Muscle layer of duodenum (tissue), 2 donors: ENCODE results near the gene PPP1CA.

ENCODE experiments used
- H3K27ac ChIP-seq: one replicate; pipeline ENCODE4 v1.7.0; 2013; ENCODE audit warnings: mild to moderate bottlenecking, low read length
- H3K27me3 ChIP-seq: one replicate; pipeline ENCODE4 v1.7.0; 2013; ENCODE audit warnings: low read depth, mild to moderate bottlenecking, control low read depth, low read length
- H3K36me3 ChIP-seq, 2 donors: one replicate each; pipeline ENCODE4 v1.7.0; 2013; ENCODE audit warnings: low read length in 2 of 2, control low read depth in 1 of 2, mild to moderate bottlenecking in 1 of 2; ENCODE audit not compliant: insufficient read depth in 2 of 2, control insufficient read depth in 1 of 2
- H3K4me1 ChIP-seq, 2 donors: one replicate each; pipeline ENCODE4 v1.7.0; 2013; ENCODE audit warnings: low read length in 2 of 2, mild to moderate bottlenecking in 2 of 2, control low read depth in 1 of 2, moderate library complexity in 1 of 2; ENCODE audit not compliant: insufficient read depth in 2 of 2, control insufficient read depth in 1 of 2
- H3K4me3 ChIP-seq, 2 donors: one replicate each; pipeline ENCODE4 v1.7.0; 2013; ENCODE audit warnings: low read length in 2 of 2, low read depth in 1 of 2, mild to moderate bottlenecking in 1 of 2
- H3K9me3 ChIP-seq, 2 donors: one replicate each; pipeline ENCODE4 v1.7.0; 2013; ENCODE audit warnings: low read length in 2 of 2, control low read depth in 1 of 2, mild to moderate bottlenecking in 1 of 2; ENCODE audit not compliant: control insufficient read depth in 1 of 2
- donor health status: healthy.

Gene PPP1CA

DNA sequence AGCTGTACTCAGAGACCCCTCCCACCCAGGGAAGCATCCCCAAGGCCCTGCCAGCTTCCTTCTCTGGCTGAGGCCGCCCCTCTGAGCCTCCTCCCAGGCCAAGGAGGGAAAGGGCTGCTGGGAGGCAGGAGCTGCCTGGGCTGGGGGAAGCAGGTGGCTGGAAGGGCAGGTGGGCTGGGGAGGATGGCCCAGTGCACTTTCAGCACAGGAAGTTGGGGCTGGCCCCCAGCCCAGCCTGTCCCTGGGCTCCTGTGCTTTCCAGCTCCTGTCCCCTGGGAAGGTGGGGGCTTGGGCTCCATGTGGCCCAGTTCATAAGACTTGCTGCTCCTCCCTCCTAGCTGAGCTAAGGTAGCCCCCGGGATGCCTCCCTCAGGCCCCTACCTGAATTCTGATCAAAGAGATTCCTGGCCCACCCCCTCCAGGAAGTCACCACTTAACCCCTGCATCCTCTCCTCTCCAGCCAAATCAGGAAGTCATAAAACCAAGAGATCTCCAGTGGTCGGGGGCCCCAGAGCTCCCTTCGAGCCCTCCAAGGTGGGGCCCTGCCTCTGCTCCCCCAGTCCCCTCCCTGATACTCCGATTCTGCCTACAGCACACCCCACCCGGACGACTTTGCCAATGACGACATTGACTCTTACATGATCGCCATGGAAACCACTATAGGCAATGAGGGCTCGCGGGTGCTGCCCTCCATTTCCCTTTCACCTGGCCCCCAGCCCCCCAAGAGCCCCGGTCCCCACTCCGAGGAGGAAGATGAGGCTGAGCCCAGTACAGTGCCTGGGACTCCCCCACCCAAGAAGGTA lies 4.9 kb downstream of the PPP1CA start:
- peaks cover 5 to 36% of the 10 kb centered on the region in 2 donors for H3K4me1 ChIP-seq
- peaks cover 14 to 43% of the 10 kb centered on the region in 2 donors for H3K36me3 ChIP-seq
- no peaks in the 10 kb centered on the region for H3K9me3 ChIP-seq
- H3K27me3 ChIP-seq: no peaks in the 10 kb centered on the region
- no peak overlapping the region for H3K4me3 ChIP-seq
- no peak overlapping the region for H3K27ac ChIP-seq

DNA sequence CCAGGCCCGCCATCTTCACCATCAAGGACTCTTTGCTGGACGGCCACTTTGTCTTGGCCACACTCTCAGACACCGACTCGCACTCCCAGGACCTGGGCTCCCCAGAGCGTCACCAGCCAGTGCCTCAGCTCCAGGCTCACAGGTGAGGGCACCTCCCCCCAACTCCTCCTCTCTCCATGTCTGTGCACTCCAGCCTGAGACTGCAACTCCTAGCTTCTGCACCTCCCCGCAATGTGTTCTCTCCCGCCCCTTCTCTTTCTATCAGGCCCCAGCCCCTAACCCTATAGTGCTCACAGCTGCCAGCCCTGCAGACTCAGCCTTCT lies 5.4 kb downstream of the PPP1CA start:
- H3K9me3 ChIP-seq: no peaks in the 10 kb centered on the region
- H3K4me3 ChIP-seq: no peak overlapping the region
- H3K4me1 ChIP-seq: peaks cover 5 to 37% of the 10 kb centered on the region in 2 donors
- no peaks in the 10 kb centered on the region for H3K27me3 ChIP-seq
- H3K27ac ChIP-seq: no peak overlapping the region
- peaks cover 14 to 43% of the 10 kb centered on the region in 2 donors for H3K36me3 ChIP-seq

DNA sequence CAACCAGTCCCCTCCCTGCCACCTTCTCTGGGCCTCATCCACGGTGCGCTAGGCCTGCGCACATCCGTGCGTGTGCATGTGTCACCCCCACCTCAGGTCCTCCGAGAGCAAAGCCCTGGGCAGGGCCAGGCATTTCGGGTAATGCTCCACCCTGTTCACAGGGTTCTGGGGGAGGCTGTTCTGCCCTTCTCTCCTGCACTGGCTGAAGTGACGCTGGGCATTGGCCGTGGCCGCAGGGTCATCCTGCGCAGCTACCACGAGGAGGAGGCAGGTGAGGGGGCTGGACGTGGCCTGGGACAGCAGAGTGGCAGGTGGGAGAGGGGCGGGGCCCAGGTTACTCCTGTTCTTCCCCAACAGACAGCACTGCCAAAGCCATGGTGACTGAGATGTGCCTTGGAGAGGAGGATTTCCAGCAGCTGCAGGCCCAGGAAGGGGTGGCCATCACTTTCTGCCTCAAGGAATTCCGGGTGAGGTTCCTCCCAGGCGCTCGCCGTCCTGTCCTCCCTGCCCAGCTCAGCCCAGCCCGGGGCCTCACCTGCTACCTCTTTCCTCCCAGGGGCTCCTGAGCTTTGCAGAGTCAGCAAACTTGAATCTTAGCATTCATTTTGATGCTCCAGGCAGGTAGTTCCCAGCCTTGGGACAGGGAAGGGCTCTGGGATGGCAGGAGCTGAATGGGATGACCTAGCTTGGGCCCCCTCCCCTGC lies 6.0 kb downstream of the PPP1CA start:
- Histone ChIP-seq H3K9me3 (no peaks in the 10 kb centered on the region), H3K4me3 (no peak overlapping the region), H3K36me3 (peaks cover 14 to 43% of the 10 kb centered on the region in 2 donors), H3K4me1 (peaks cover 4 to 39% of the 10 kb centered on the region in 2 donors), H3K27ac (no peak overlapping the region), H3K27me3 (no peaks in the 10 kb centered on the region)

DNA sequence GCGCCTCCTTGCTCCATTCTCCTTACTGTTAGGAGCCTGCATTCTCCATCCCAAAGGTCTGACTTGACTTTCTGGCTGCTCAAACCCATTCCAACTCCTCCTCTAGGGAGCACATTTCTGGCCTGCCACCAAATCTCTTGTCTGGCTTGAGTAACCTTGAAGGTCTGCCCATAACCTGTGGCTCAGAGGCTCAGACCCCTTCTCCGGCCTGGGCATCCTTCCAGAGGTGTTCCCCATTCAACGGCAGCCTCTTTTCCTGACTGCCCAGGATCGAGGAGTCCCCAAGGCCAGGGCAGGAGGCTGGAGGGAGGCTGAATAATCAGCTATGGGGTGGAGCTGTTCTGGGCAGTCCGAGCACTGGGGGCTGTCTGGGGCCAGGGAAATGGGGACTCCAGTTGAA lies 7.7 kb downstream of the PPP1CA start:
- no peak overlapping the region for H3K4me3 ChIP-seq
- H3K9me3 ChIP-seq: no peaks in the 10 kb centered on the region
- peaks cover 0 to 24% of the 10 kb centered on the region in 2 donors for H3K4me1 ChIP-seq
- H3K27ac ChIP-seq: no peak overlapping the region
- no peaks in the 10 kb centered on the region for H3K27me3 ChIP-seq
- peaks cover 14 to 38% of the 10 kb centered on the region in 2 donors for H3K36me3 ChIP-seq

DNA sequence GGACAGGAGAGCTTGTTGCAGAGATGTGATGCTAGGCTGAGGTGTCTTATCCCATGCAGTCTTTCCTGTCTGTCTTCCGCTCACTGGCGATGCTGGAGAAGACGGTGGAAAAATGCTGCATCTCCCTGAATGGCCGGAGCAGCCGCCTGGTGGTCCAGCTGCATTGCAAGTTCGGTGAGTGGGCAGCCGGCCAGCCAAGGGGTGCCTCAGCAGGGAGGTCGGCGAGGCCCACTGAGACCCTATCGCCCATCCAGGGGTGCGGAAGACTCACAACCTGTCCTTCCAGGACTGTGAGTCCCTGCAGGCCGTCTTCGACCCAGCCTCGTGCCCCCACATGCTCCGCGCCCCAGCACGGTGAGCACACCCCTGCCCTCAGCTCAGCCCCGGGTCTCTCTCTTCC lies 8.2 kb downstream of the PPP1CA start:
- no peak overlapping the region for H3K4me3 ChIP-seq
- H3K9me3 ChIP-seq: no peaks in the 10 kb centered on the region
- H3K36me3 ChIP-seq: peaks cover 12 to 33% of the 10 kb centered on the region in 2 donors
- peaks cover 0 to 21% of the 10 kb centered on the region in 2 donors for H3K4me1 ChIP-seq
- H3K27me3 ChIP-seq: no peaks in the 10 kb centered on the region
- H3K27ac ChIP-seq: no peak overlapping the region

DNA sequence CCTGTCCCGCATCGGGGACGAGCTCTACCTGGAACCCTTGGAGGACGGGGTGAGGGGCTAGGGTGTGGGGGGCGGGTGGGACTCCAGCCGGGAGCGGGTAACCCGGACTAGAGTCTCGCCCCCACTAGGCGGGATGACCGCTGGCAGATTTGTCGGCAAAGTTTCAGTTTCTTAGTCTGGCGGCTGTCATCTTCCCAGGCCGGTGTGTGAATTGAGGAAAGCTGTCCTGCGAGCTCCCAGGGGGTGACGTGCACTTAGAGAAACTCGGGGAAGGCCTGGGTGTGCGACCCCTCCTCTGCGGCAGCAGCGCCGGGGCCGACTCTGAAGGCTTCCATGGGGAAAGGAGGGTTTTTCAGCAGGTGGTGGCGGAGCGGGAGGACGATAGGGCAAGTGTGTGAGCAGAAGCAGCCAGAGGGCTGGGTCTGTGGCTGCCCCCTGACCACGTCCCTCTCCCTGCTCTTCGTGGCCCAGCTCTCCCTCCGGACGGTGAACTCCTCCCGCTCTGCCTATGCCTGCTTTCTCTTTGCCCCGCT lies 9.4 kb downstream of the PPP1CA start:
- H3K4me1 ChIP-seq: peaks cover 0 to 18% of the 10 kb centered on the region in 2 donors
- no peaks in the 10 kb centered on the region for H3K27me3 ChIP-seq
- H3K9me3 ChIP-seq: no peaks in the 10 kb centered on the region
- H3K4me3 ChIP-seq: peak overlapping the region; percentile 83 to 90
- H3K36me3 ChIP-seq: peaks cover under 1 to 21% of the 10 kb centered on the region in 2 donors
- peak overlapping the region; percentile 31 for H3K27ac ChIP-seq

DNA sequence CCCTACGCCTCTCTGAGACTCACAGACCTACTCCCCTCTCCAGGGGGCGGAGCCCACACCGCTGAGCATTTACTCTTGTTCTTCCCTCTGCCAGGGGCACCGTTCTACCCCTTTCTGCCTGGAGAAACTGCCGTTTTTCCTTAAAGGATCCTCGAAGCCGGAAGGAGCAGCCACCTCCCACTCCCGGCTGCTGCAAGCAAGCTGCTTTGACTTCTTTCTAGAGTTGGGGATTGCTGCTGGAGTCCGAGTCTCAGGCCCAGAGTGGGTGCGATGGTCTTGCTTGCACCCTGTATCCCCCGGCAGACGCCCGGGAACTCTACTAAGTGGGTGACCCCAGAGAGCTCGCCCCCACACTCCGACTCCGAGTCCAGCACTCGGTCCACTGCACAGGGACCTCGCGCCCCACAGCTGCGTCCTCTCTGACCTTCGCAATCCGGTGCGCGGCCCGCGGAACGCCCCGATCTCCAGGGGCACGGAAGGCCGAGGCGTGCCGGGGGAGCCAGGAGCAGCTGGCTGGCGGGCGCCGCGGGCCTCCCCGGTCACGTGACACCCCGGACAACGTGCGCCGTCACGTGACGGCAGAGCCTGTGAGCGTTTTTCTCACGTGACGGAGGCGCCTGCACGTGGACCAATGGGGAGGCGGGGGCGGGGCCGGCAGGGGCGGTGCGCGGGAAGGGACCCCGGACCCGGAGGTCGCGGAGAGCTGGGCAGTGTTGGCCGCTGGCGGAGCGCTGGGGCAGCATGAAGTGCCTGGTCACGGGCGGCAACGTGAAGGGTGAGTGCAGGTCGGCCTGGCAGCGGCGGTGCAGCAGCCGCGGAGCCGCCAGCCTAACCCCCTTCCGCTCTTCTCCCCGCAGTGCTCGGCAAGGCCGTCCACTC lies 10.1 kb downstream of the PPP1CA start, which contains the start of gene RAD9A:
TSS of gene RAD9A (plus strand) at position 683 of the 879 bp plus-strand sequence. CDS start at position 742, 59 bp downstream.
- peaks cover 0 to 17% of the 10 kb centered on the region in 2 donors for H3K36me3 ChIP-seq
- no peaks in the 10 kb centered on the region for H3K27me3 ChIP-seq
- peak within 1 kb of the TSS; percentile 83 to 90 for H3K4me3 ChIP-seq
- H3K9me3 ChIP-seq: no peaks in the 10 kb centered on the region
- peak within 1 kb of the TSS; percentile 71 for H3K27ac ChIP-seq
- peaks cover 0 to 14% of the 10 kb centered on the region in 2 donors for H3K4me1 ChIP-seq

DNA sequence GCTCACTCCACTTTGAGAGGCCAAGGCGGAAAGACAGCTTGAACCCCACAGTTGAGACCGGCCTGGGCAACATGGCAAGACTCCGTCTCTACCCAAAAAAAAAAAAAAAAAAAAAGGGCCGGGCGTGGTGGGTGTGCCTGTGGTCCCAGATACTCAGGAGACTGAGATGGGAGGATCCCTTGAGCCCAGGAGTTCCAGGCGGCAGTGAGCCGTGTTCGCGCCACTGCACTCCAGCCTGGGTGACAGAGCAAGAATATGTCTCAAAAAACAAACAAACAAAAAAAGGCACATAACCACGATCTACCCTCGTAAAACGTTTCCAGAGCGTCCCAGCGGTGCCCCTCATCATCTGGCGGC lies 10.7 kb downstream of the PPP1CA start:
- Histone ChIP-seq H3K36me3 (peaks cover 0 to 11% of the 10 kb centered on the region in 2 donors), H3K27ac (peak overlapping the region; percentile 71), H3K4me3 (peak overlapping the region; percentile 83 to 90), H3K9me3 (no peaks in the 10 kb centered on the region), H3K4me1 (peaks cover 0 to 12% of the 10 kb centered on the region in 2 donors), H3K27me3 (no peaks in the 10 kb centered on the region)

DNA sequence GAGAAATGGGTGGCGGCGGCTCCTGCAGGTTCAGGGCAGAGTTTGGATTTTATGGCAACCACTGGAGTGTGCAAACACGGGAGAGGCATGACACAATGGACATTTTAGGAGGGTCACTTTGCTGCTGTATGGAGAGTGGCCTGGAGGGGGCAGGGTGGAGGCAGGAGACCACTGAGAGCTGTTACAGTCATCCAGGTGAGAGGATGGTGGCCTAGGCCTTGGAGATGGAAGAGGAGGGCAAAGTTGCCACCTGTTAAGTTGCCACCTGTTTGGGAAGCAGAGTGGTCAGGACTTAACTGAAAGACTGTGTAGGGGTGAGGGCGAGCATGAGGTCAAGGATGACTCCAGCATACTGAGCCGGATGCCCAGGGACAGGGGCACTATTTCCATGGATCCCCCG lies 12.2 kb downstream of the PPP1CA start:
- H3K27me3 ChIP-seq: no peaks in the 10 kb centered on the region
- H3K4me3 ChIP-seq: no peak overlapping the region

DNA sequence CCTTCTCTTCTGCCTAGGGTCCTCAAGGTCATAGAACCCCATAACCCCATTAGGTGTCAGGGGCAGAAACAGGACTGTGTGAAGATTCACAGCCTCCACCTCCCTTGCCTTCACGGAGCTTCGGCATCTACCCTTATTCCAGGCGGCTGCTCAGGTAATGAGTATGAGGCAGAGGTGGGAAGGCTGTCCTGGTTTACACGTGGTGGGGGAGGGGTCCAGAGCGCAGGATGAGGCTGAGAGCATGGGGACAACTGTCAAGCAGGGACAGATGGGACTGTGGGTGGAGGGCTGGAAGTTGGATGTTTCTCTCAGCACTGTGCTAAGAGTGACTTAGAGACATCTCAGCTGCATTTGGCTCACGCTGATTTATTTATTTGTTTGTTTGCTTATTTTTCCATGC lies 14.1 kb downstream of the PPP1CA start:
- Histone ChIP-seq H3K27me3 (no peaks in the 10 kb centered on the region), H3K9me3 (no peaks in the 10 kb centered on the region), H3K36me3 (no peaks in the 10 kb centered on the region), H3K4me3 (no peak overlapping the region), H3K27ac (no peak overlapping the region), H3K4me1 (peaks cover 0 to 14% of the 10 kb centered on the region in 2 donors)

More for the DNA sequence above, 12.2 kb downstream of the PPP1CA start:
- Histone ChIP-seq H3K9me3 (no peaks in the 10 kb centered on the region), H3K27ac (no peak overlapping the region), H3K4me1 (peaks cover 0 to 17% of the 10 kb centered on the region in 2 donors), H3K36me3 (peaks cover 0 to 6% of the 10 kb centered on the region in 2 donors)

DNA sequence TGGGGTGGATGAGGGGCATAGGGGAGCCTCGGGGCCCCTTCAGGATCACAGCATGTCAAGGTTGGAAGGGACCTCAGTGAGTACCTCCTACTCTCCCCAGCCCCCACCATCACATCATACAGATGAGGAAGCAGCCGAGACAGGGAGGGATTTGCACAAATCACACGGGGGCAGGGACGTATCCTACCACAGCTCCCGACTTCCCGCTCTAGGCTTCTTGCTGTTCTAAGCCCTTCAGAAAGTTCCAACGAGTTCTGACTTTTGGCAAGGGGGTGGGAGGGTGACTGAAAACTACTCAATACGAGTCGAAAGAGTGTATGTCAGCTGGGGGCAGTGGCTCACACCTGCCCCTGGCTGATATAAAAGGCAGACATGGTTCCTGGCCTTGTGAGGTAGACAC lies 14.6 kb downstream of the PPP1CA start:
- Histone ChIP-seq H3K9me3 (no peaks in the 10 kb centered on the region), H3K27ac (no peak overlapping the region), H3K36me3 (no peaks in the 10 kb centered on the region), H3K4me1 (peaks cover 0 to 16% of the 10 kb centered on the region in 2 donors), H3K4me3 (no peak overlapping the region), H3K27me3 (no peaks in the 10 kb centered on the region)
